ENCODE data around the gene THBS2. TPM values are rescaled to one million over a fixed set of nuclear protein-coding genes. Genes with fewer than 3 reads are reported as not detected.

THBS2 gene
- total and polyA plus RNA-seq, 10 of the 15 experiments (the other 5 are each of a cell fraction or from before 2014, with no cell fraction given), result 0.07 to 0.10 TPM; not detected in 8

DNA sequence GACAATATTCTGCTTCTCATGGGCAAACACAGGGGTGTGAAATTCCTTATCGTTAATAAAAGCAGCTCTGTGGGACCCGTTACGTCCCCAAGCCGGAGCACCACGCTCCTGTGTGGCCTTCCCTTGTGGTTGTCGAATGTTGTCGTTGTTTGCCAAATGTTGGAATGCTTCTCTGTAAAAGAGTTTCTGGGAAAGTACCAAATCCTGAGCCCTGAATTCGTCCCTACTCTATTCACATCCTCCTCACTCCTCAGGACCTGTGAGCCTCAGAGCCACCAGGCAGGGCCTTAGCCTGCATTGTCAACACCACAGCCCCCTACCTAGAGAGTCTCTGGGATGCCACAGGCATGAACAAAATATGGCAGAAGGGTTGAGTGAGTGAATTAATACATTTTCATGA lies 64.0 kb downstream of the THBS2 start:
- intact Hi-C loops (cut with micrococcal nuclease; ENCODE audit: unreplicated experiment), result no loop called here
- SMC1A ChIA-PET (ENCODE audit: uncharacterized antibody, unreplicated experiment), result no interaction called here
- RAD21 ChIA-PET (ENCODE audit: unreplicated experiment), result no interaction called here
- no TSS peak for BruUV-seq (replicated peaks)
- H3K9ac ChIP-seq (ENCODE audit: control insufficient read depth, insufficient read depth, low read length), result no peak overlapping the region
- no peak overlapping the region for H3K4me3 ChIP-seq
- H3K4me1 ChIP-seq (ENCODE audit: control insufficient read depth, insufficient read depth, low read length), result no peaks in the 10 kb centered on the region
- H3K27ac ChIP-seq (ENCODE audit: control insufficient read depth, insufficient read depth), result no peak overlapping the region
- H3K36me3 ChIP-seq (ENCODE audit: control insufficient read depth in 2 of 2, insufficient read depth in 2 of 2, low read length in 1 of 2), result no peaks in the 10 kb centered on the region
- H3K27me3 ChIP-seq (replicated peaks in 1 of 2; ENCODE audit: control insufficient read depth in 2 of 2, insufficient read depth in 2 of 2, low read length in 1 of 2), result no peaks in the 10 kb centered on the region
- TF ChIP-seq HDAC6 (IDR thresholded peaks at IDR 0.05; ENCODE audit: unreplicated experiment), result no peak
- no peak for TF ChIP-seq MTA2 (IDR thresholded peaks at IDR 0.05; ENCODE audit: low read depth)
- TF ChIP-seq KAT2A (conservative IDR thresholded peaks at IDR 0.05; ENCODE audit: control insufficient read depth, low read depth, low read length), result no peak
- no peak for TF ChIP-seq KLF5 (IDR thresholded peaks at IDR 0.05; ENCODE audit: partially characterized antibody)
- TF ChIP-seq JUNB (IDR thresholded peaks at IDR 0.05), result no peak
- TF ChIP-seq ZBTB33 (IDR thresholded peaks at IDR 0.05), result no peak
- no peak for TF ChIP-seq FOXK2 (IDR thresholded peaks at IDR 0.05)
- TF ChIP-seq PKNOX1 (IDR thresholded peaks at IDR 0.05), result no peak
- no peak for TF ChIP-seq EED (IDR thresholded peaks at IDR 0.05; ENCODE audit: low read depth)
- TF ChIP-seq POLR2A (IDR thresholded peaks at IDR 0.05; ENCODE audit: low read depth, low read length), result no peak
- TF ChIP-seq PBX3 (IDR thresholded peaks at IDR 0.05; ENCODE audit: insufficient replicate concordance, low read depth, low read length), result no peak
- WGBS (ENCODE audit: insufficient coverage, insufficient replicate concordance, low lambda C conversion rate, missing lambda C conversion rate), result 50% methylated on average over 8 of the region's 8 CpGs
- H4K20me1 ChIP-seq (ENCODE audit: control insufficient read depth, insufficient read depth), result no peaks in the 10 kb centered on the region
- POLR2A ChIA-PET, result no interaction called here
- ATAC-seq (no peak), FAIRE-seq (no peak), DNase-seq (ENCODE audit: low read depth, low spot score) (no peak)
- in situ Hi-C loops (cut with MboI), result no loop called here
- H3K4me2 ChIP-seq (ENCODE audit: control insufficient read depth, insufficient read depth), result no peak overlapping the region
- H3K79me2 ChIP-seq (ENCODE audit: control insufficient read depth, insufficient read depth, low read length), result no peaks in the 10 kb centered on the region
- no peaks in the 10 kb centered on the region; the same call in 2 of the 3 replicates for H3K9me3 ChIP-seq (replicated peaks; ENCODE audit: control insufficient read depth, insufficient read depth, low read length)
- CTCF ChIA-PET, result no interaction called here
- H2AFZ ChIP-seq (ENCODE audit: control insufficient read depth, low read depth, low read length), result no peak overlapping the region

Data from GM12878 (cell line).